Smooth muscle cell of the brain vasculature (primary cell): ENCODE results near the gene DNAJA3.

Experiments
- DNase-seq: peaks from one replicate; pipeline ENCODE4 v3.0.0-alpha.2; 2012; ENCODE audit warnings: low read depth, low spot score

DNAJA3 gene

GRCh38 chr16:4433914-4434787, 8.5 kb downstream of the DNAJA3 start:
- DNase-seq = no peak

GRCh38 chr16:4435337-4436067, 9.8 kb downstream of the DNAJA3 start:
- no peak for DNase-seq

- DNase-seq = no peak
These were observed 11.7 kb downstream of the DNAJA3 start for GRCh38 chr16:4437366-4437765.

- no peak for DNase-seq
These were observed 16.7 kb downstream of the DNAJA3 start for GRCh38 chr16:4442371-4442770.

GRCh38 chr16:4443271-4443670, 17.6 kb downstream of the DNAJA3 start:
- DNase-seq = no peak

GRCh38 chr16:4443986-4444385, 18.3 kb downstream of the DNAJA3 start:
- no peak for DNase-seq

- no peak for DNase-seq
These were observed 24.8 kb downstream of the DNAJA3 start for GRCh38 chr16:4450430-4450829.

GRCh38 chr16:4450931-4451519, 25.4 kb downstream of the DNAJA3 start:
- DNase-seq = no peak

- no peak for DNase-seq
These were observed 27.0 kb downstream of the DNAJA3 start for GRCh38 chr16:4452674-4453073.

- no peak for DNase-seq
These were observed 29.0 kb downstream of the DNAJA3 start for GRCh38 chr16:4454623-4455022.

- DNase-seq = no peak
These were observed 29.4 kb downstream of the DNAJA3 start for GRCh38 chr16:4455081-4455480.

GRCh38 chr16:4455951-4456350, 30.3 kb downstream of the DNAJA3 start:
- DNase-seq = no peak

GRCh38 chr16:4460936-4461249, 35.2 kb downstream of the DNAJA3 start:
- DNase-seq = no peak

DNA sequence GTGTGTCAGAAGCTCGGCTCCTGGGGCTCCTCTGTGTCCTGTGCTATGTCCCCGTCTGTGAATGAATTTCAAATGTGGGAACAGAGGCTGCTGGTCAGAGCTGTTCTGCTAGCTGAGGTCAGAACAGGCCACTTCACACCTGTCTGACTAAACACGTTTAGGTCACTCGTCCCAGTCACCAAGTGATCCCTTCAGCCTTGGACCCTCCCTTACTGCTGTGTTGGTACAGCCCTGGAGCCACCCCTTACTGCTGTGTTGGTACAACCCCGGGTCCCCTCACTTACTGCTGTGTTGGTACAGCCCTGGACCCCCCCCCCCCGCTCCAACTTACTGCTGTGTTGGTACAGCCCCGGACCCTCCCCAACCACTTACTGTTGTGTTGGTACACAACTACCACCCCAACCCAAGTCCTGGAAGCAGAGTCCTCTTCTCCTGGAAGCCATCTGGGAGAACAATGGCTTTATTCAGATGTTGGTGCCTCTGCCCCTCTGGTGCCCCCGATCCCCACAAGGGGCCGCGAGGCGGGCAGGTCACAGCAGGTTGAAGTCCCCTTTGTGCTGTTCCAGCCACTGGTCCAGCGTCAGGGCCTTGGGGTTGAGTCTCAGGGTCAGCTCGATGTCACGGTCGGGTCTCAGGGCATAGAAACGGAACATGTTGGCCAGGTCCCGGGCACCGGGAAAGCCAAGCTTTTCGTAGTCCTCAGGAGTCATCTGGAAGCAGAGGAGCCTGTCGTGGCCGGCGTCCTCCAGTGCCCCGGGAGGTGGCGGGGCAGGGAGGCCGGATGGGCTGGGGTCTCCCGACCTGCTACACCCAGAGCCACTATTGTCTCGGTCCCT, 35.8 kb downstream of the DNAJA3 start:
- no peak for DNase-seq

GRCh38 chr16:4463522-4464163, 38.0 kb downstream of the DNAJA3 start:
- DNase-seq = no peak

DNA sequence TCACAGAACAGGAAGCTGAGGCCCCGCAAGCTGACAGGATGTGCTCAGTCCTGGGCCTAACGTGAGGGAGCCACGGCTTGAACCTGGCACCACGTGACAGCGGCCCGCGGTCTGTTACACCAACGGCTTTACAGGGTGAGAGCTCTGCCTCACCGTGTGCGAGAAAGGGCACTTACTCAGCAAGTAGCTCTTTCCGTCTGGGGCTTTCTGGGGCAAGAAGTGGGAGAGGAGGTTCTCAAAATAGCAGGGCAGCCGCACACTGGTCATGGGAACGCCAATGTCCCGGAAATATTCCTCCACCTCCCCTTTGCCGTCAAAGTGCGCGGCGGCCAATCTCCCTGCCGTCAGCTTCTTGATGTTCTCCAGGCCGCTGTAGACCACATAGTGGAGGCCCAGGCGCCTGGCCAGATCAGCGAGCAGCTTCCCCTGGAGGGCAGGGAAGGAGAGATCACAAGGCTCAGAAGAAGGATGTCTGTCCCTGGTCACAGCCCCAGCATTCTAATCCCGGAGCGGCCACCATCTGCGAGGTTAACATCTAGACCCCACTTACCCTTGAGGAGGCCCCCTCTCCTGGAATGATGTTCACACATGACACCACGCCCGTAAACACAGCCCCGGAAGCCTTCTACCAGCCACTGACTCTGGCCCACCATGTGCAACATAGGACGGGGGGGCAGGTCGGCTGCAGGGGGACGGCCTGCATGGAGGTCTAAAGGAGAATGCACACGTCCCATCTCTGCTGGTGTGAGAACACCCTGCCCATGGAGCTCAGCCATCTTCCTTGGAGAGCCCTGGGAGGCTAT, 40.5 kb downstream of the DNAJA3 start:
- no peak for DNase-seq

- DNase-seq = no peak
These were observed 42.2 kb downstream of the DNAJA3 start for GRCh38 chr16:4467916-4468315.

GRCh38 chr16:4468972-4469371, 43.3 kb downstream of the DNAJA3 start:
- no peak for DNase-seq

DNA sequence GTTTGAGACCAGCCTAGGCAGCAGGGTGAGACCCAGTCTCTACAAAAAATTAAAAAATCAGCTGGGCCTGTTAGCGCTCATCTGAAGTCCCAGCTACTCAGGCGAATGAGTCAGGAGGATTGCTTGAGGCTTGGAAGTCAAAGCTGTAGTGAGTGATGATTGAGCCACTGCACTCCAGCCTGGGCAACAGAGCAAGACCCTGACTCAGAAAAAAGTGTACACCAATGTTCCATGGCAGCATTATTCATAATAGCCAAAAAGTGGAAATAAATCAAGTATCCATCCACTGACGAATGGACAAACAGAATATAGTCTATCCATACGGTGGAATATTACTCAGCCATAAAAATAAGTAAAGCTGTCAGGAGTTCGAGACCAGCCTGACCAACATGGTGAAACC, 46.2 kb downstream of the DNAJA3 start:
- no peak for DNase-seq

- DNase-seq = no peak
These were observed 47.2 kb downstream of the DNAJA3 start for GRCh38 chr16:4472880-4473279.
